Naive thymus-derived CD8-positive, alpha-beta T cell (primary cell): ENCODE measurements around the gene FPR3. TPM values are rescaled to one million over a fixed set of nuclear protein-coding genes. Genes with fewer than 3 reads are reported as not detected.
A peak's percentile ranks its signal among the peaks of the same experiment; 100 is the strongest.

Experiments
- ATAC-seq, 2 donors: fragments of 150-1000 bp; cut with Tn5 transposase in 1 of 2; sonication (Bioruptor Pico), chemical (Tn5 transposase) in 1 of 2; 1 replicate in 1 of 2; 2 replicates in 1 of 2; pipeline ENCODE4 v1.10.0; 2021; ENCODE audit warnings: mild to moderate bottlenecking in 2 of 2, moderate library complexity in 2 of 2
- POLR2A ChIA-PET: fragments of 350-600 bp; sonication (Branson Sonifier 250); formaldehyde crosslinking; loops from one replicate; lab custom pipeline; 2021; ENCODE audit warnings: antibody characterized with exemption; lab: Charles Lee
- DNase-seq, 10 donors: peaks; one replicate each; pipeline versions ENCODE4 v3.0.0 to v3.0.0-alpha.2; 2020 to 2022
- H3K27ac Mint-ChIP-seq, 10 donors: one replicate each; pipeline ENCODE4 v1.8.0; 2020 to 2022; ENCODE audit warnings: mild to moderate bottlenecking in 10 of 10, mixed read lengths in 10 of 10, moderate library complexity in 4 of 10, inconsistent platforms in 1 of 10
- H3K27me3 Mint-ChIP-seq, 5 donors: one replicate each; pipeline ENCODE4 v1.8.0; 2021 to 2022; ENCODE audit warnings: mixed read lengths in 5 of 5
- H3K36me3 Mint-ChIP-seq, 3 donors: one replicate each; pipeline ENCODE4 v1.8.0; 2020 to 2022; ENCODE audit warnings: mixed read lengths in 3 of 3, mild to moderate bottlenecking in 2 of 3, inconsistent platforms in 1 of 3
- H3K4me1 Mint-ChIP-seq, 4 donors: one replicate each; pipeline ENCODE4 v1.8.0; 2021 to 2022; ENCODE audit warnings: mixed read lengths in 4 of 4
- H3K4me3 Mint-ChIP-seq, 10 donors: one replicate each; pipeline ENCODE4 v1.8.0; 2020 to 2022; ENCODE audit warnings: mild to moderate bottlenecking in 10 of 10, mixed read lengths in 10 of 10, moderate library complexity in 6 of 10, inconsistent platforms in 1 of 10
- H3K9me3 Mint-ChIP-seq, 9 donors: one replicate each; pipeline ENCODE4 v1.8.0; 2020 to 2022; ENCODE audit warnings: mixed read lengths in 9 of 9, mild to moderate bottlenecking in 3 of 9, inconsistent platforms in 1 of 9, moderate library complexity in 1 of 9
- polyA plus RNA-seq, 3 donors: library from polyadenylated mRNA; unstranded; fragments of 300-500 nt; fragmentation: Illumina TruSeq; gene quantifications; one replicate each; pipeline ENCODE4 v1.2.3, GENCODE V29; 2021
- total RNA-seq, 8 experiments: library from RNA in 2 of 8; stranded (reverse) in 2 of 8; gene quantifications; one replicate each; pipeline ENCODE4 v1.2.3 and lab custom pipeline; 2021 to 2026

The FPR3 gene
- total and polyA plus RNA-seq, 5 experiments from 2014 or later = 1.3 to 1.4 TPM; not detected in 3

DNA sequence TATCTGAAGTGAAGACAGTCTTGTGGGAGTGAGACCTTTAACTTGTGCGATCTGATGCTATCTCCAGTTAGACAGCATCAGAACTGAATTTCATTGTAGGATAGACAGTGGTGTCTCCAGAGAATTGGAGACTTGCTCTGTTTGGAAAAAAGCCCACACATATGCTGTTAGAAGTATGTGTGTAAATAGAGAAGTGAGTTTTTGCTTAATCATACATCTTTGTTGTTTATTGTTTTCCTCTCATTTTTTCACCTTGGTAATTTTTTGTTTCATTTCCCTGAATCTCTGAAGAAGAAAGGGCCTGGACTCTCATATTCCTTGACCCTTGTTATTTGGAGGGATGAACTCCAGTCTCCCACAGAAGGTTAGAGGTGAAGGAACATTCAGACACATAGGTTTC lies 21.8 kb downstream of the FPR3 start:
- H3K27ac Mint-ChIP-seq = no peak overlapping the region
- H3K36me3 Mint-ChIP-seq = peaks cover 3 to 55% (median 7%) of the 10 kb centered on the region in 3 donors
- DNase-seq = no peak
- no peak overlapping the region for H3K4me3 Mint-ChIP-seq
- H3K4me1 Mint-ChIP-seq = peaks cover 0 to 2% (median 0%) of the 10 kb centered on the region in 4 donors
- POLR2A ChIA-PET = interaction anchor here (0.6 kb wide), 1 partner anchor 153 kb away, joined by 3 read pairs; no protein-coding TSS in a partner anchor
- peaks cover 0 to 11% (median 1%) of the 10 kb centered on the region in 5 donors for H3K27me3 Mint-ChIP-seq
- ATAC-seq = no peak
- peaks cover 0 to 85% (median 33%) of the 10 kb centered on the region in 9 donors for H3K9me3 Mint-ChIP-seq

DNA sequence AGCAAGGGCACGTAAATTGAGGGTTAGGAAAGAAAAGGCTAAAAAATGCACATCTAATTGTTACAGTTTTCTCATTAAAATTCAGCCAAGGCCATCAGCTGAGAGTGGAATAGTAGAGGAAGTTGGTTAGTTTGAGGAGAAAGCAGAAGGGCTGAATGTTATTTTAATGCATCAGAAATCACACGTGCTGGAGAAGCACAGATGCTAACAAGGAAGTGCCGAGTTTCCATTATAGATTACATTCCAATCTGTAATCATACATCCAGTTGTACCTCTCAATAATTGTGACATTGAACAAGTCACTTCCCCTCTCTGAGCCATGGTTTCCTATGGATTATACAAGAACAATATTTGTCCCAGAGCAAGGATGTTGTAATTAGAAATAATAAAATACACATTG lies 25.1 kb downstream of the FPR3 start:
- no peak overlapping the region for H3K27ac Mint-ChIP-seq
- H3K9me3 Mint-ChIP-seq = peaks cover 9 to 90% (median 49%) of the 10 kb centered on the region in 9 donors
- H3K36me3 Mint-ChIP-seq = peaks cover 3 to 77% (median 13%) of the 10 kb centered on the region in 3 donors
- POLR2A ChIA-PET = no interaction called here
- H3K4me1 Mint-ChIP-seq = peaks cover 0 to 16% (median 0%) of the 10 kb centered on the region in 4 donors
- no peak overlapping the region for H3K4me3 Mint-ChIP-seq
- DNase-seq = no peak
- H3K27me3 Mint-ChIP-seq = peaks cover 0 to 16% (median 1%) of the 10 kb centered on the region in 5 donors
- ATAC-seq = no peak

DNA sequence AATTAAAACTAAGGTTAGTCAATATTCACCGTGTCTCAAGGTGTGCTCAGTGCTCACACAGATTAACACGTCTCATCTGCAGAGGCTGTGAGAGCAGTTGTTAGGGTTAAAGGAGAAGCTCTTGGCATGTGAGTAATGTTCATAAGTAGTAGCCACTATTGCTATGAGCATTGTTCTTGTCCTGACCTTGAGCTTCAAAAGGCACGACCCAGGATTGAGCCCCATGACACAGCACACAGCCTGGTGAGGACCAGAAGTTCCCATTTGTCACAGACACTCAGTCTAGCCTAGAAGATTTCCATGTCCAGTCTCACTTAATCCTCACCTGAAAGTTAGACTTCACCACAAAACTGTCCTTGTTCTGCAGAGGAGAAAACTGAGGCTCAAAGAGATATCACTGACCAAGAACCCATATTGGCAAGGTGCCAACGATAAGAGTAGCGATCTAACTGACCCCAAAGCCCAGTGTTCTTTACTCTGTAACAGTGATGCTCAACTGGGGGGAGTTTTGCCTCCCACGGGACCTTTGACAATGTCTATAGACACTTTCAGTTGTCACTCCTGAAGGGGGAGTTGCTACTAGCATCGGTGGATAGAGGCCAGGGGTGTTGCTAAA lies 26.0 kb downstream of the FPR3 start:
- Mint-ChIP-seq H3K36me3 (peaks cover 3 to 85% (median 17%) of the 10 kb centered on the region in 3 donors), H3K4me3 (no peak overlapping the region), H3K4me1 (peaks cover 0 to 16% (median 0%) of the 10 kb centered on the region in 4 donors), H3K9me3 (peaks cover 9 to 96% (median 55%) of the 10 kb centered on the region in 9 donors), H3K27ac (no peak overlapping the region), H3K27me3 (peaks cover 0 to 16% (median 1%) of the 10 kb centered on the region in 5 donors)
- DNase-seq (no peak), ATAC-seq (no peak)
- POLR2A ChIA-PET = no interaction called here

DNA sequence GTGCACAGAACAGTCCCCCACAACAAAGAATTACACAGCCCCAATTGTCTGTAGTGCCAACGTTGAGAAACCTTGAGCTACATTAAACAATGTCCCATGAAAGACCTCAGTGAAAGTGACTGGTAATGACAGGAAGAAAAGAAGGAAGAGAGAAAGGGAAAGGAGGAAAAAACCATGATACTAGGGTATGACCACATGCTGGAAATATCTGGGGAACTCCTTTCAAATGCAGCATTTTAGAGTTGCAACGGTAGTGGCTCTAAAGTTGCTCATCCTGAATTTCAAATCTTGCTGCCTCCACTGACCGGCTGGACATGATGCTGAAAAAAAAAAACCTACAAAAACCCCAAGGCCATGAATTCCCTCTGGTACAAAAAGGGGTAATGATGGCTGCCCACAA lies 26.5 kb downstream of the FPR3 start:
- no peak for DNase-seq
- ATAC-seq = no peak
- POLR2A ChIA-PET = no interaction called here
- H3K4me3 Mint-ChIP-seq = no peak overlapping the region
- H3K9me3 Mint-ChIP-seq = peaks cover 12 to 96% (median 55%) of the 10 kb centered on the region in 9 donors
- H3K27ac Mint-ChIP-seq = no peak overlapping the region
- H3K27me3 Mint-ChIP-seq = peaks cover 0 to 16% (median 1%) of the 10 kb centered on the region in 5 donors
- H3K36me3 Mint-ChIP-seq = peaks cover 3 to 82% (median 17%) of the 10 kb centered on the region in 3 donors
- peaks cover 0 to 16% (median 0%) of the 10 kb centered on the region in 4 donors for H3K4me1 Mint-ChIP-seq

GRCh38 chr19:51821921-51822320 lies 27.0 kb downstream of the FPR3 start:
- peaks cover 0 to 16% (median 1%) of the 10 kb centered on the region in 5 donors for H3K27me3 Mint-ChIP-seq
- H3K4me3 Mint-ChIP-seq = no peak overlapping the region
- H3K4me1 Mint-ChIP-seq = peaks cover 0 to 16% (median 0%) of the 10 kb centered on the region in 4 donors
- DNase-seq (no peak), ATAC-seq (no peak)
- no peak overlapping the region for H3K27ac Mint-ChIP-seq
- H3K9me3 Mint-ChIP-seq = peaks cover 12 to 96% (median 56%) of the 10 kb centered on the region in 9 donors
- POLR2A ChIA-PET = no interaction called here
- H3K36me3 Mint-ChIP-seq = peaks cover 3 to 81% (median 17%) of the 10 kb centered on the region in 3 donors

DNA sequence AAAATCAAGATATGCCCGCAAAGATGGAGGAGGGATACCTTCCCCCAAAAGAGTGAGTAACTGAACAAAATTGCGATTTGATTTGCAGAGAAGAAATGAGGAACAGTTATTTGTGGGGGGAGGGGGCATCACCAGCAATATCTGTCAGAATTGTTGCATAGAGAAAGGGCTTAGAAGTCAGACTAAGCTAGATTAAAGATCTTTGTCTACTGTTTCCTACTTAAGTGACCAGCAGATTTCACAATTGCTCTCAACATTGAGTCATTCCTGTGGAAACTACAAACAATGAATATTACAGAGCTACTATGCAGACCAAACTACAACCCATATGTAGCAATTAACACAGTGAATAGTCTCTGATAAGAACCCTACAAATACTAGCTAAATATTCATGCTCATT lies 27.4 kb downstream of the FPR3 start:
- no peak overlapping the region for H3K4me3 Mint-ChIP-seq
- H3K9me3 Mint-ChIP-seq = peaks cover 16 to 96% (median 57%) of the 10 kb centered on the region in 9 donors
- no peak for DNase-seq
- H3K4me1 Mint-ChIP-seq = peaks cover 0 to 16% (median 0%) of the 10 kb centered on the region in 4 donors
- H3K36me3 Mint-ChIP-seq = peaks cover 0 to 81% (median 17%) of the 10 kb centered on the region in 3 donors
- ATAC-seq = no peak
- H3K27me3 Mint-ChIP-seq = peaks cover 0 to 16% (median 1%) of the 10 kb centered on the region in 5 donors
- POLR2A ChIA-PET = no interaction called here
- no peak overlapping the region for H3K27ac Mint-ChIP-seq

- no peak for DNase-seq
- no peak overlapping the region for H3K27ac Mint-ChIP-seq
- ATAC-seq = no peak
- H3K36me3 Mint-ChIP-seq = peaks cover 0 to 84% (median 17%) of the 10 kb centered on the region in 3 donors
- peaks cover 0 to 16% (median 0%) of the 10 kb centered on the region in 4 donors for H3K4me1 Mint-ChIP-seq
- peaks cover 0 to 16% (median 1%) of the 10 kb centered on the region in 5 donors for H3K27me3 Mint-ChIP-seq
- H3K4me3 Mint-ChIP-seq = no peak overlapping the region
- peaks cover 17 to 99% (median 59%) of the 10 kb centered on the region in 9 donors for H3K9me3 Mint-ChIP-seq
- POLR2A ChIA-PET = no interaction called here
Measured at GRCh38 chr19:51822946-51823345, 28.0 kb downstream of the FPR3 start.

GRCh38 chr19:51824281-51825005 lies 29.5 kb downstream of the FPR3 start:
- Mint-ChIP-seq H3K9me3 (peaks cover 17 to 100% (median 62%) of the 10 kb centered on the region in 9 donors), H3K27me3 (peaks cover 0 to 6% (median 0%) of the 10 kb centered on the region in 5 donors), H3K4me3 (peak overlapping the region in 1 of 10 donors; percentile 0), H3K4me1 (peaks cover 0 to 16% (median 0%) of the 10 kb centered on the region in 4 donors), H3K27ac (peak overlapping the region in 1 of 10 donors; percentile 0), H3K36me3 (peaks cover 0 to 82% (median 20%) of the 10 kb centered on the region in 3 donors)
- POLR2A ChIA-PET = no interaction called here
- DNase-seq = no peak
- no peak for ATAC-seq

- peaks cover 0 to 2% (median 0%) of the 10 kb centered on the region in 4 donors for H3K4me1 Mint-ChIP-seq
- ATAC-seq (no peak), DNase-seq (no peak)
- POLR2A ChIA-PET = no interaction called here
- H3K4me3 Mint-ChIP-seq = no peak overlapping the region
- no peaks in the 10 kb centered on the region for H3K27me3 Mint-ChIP-seq
- H3K9me3 Mint-ChIP-seq = peaks cover 22 to 87% (median 57%) of the 10 kb centered on the region in 9 donors
- no peak overlapping the region for H3K27ac Mint-ChIP-seq
- peaks cover 0 to 67% (median 13%) of the 10 kb centered on the region in 3 donors for H3K36me3 Mint-ChIP-seq
Measured at GRCh38 chr19:51830274-51830673, 35.3 kb downstream of the FPR3 start.

GRCh38 chr19:51837145-51837544 lies 42.2 kb downstream of the FPR3 start:
- Mint-ChIP-seq H3K9me3 (peaks cover 1 to 80% (median 49%) of the 10 kb centered on the region in 9 donors), H3K4me3 (no peak overlapping the region), H3K36me3 (peaks cover 17 to 48% (median 34%) of the 10 kb centered on the region in 3 donors), H3K27ac (no peak overlapping the region), H3K27me3 (no peaks in the 10 kb centered on the region), H3K4me1 (no peaks in the 10 kb centered on the region)
- ATAC-seq (no peak), DNase-seq (no peak)
- POLR2A ChIA-PET = no interaction called here

GRCh38 chr19:51861870-51862622 lies 67.1 kb downstream of the FPR3 start:
- Mint-ChIP-seq H3K9me3 (peaks cover 20 to 99% (median 53%) of the 10 kb centered on the region in 9 donors), H3K4me1 (no peaks in the 10 kb centered on the region), H3K27ac (no peak overlapping the region), H3K4me3 (no peak overlapping the region), H3K36me3 (peaks cover 6 to 85% (median 53%) of the 10 kb centered on the region in 3 donors), H3K27me3 (no peaks in the 10 kb centered on the region)
- no peak for DNase-seq
- no peak for ATAC-seq
- POLR2A ChIA-PET = no interaction called here

GRCh38 chr19:51873097-51873496 lies 78.1 kb downstream of the FPR3 start:
- Mint-ChIP-seq H3K4me1 (peaks cover 0 to 2% (median 0%) of the 10 kb centered on the region in 4 donors), H3K9me3 (peaks cover 39 to 100% (median 80%) of the 10 kb centered on the region in 9 donors), H3K27me3 (no peaks in the 10 kb centered on the region), H3K4me3 (no peak overlapping the region), H3K36me3 (peaks cover 64 to 98% (median 93%) of the 10 kb centered on the region in 3 donors), H3K27ac (no peak overlapping the region)
- POLR2A ChIA-PET = interaction anchor here (1.0 kb wide), 1 partner anchor 26 kb away, joined by 3 read pairs; no protein-coding TSS in a partner anchor
- DNase-seq (no peak), ATAC-seq (no peak)
